ENCODE data around the gene SDC4.

The SDC4 gene

GRCh38 chr20:45343532-45344167 is 4.6 kb downstream of the SDC4 start:
- no peak for DNase-seq (ENCODE audit: low read depth)

GRCh38 chr20:45342855-45343531 is 5.2 kb downstream of the SDC4 start:
- no peak for DNase-seq (ENCODE audit: low read depth)

- peak; percentile 65 for DNase-seq (ENCODE audit: low read depth)
Observed at GRCh38 chr20:45341939-45342854, 6.0 kb downstream of the SDC4 start.

- no peak for DNase-seq (ENCODE audit: low read depth)
Observed at GRCh38 chr20:45341579-45341938, 6.7 kb downstream of the SDC4 start.

- no peak for DNase-seq (ENCODE audit: low read depth)
Observed at GRCh38 chr20:45340951-45341350, 7.3 kb downstream of the SDC4 start.

- DNase-seq (ENCODE audit: low read depth): no peak
Observed at GRCh38 chr20:45340236-45340847, 7.9 kb downstream of the SDC4 start.

- DNase-seq (ENCODE audit: low read depth): no peak
Observed at GRCh38 chr20:45339799-45340198, 8.4 kb downstream of the SDC4 start.

- no peak for DNase-seq (ENCODE audit: low read depth)
Observed at GRCh38 chr20:45339084-45339483, 9.1 kb downstream of the SDC4 start.

GRCh38 chr20:45338121-45339030 is 9.8 kb downstream of the SDC4 start:
- no peak for DNase-seq (ENCODE audit: low read depth)

- peak; percentile 98 for DNase-seq (ENCODE audit: low read depth)
Observed at GRCh38 chr20:45337367-45338120, 10.7 kb downstream of the SDC4 start.

- DNase-seq (ENCODE audit: low read depth): peak; percentile 95
Observed at GRCh38 chr20:45336530-45337366, 11.5 kb downstream of the SDC4 start.

- DNase-seq (ENCODE audit: low read depth): no peak
Observed at GRCh38 chr20:45330476-45330875, 17.7 kb downstream of the SDC4 start.

GRCh38 chr20:45329497-45330319 is 18.5 kb downstream of the SDC4 start:
- DNase-seq (ENCODE audit: low read depth): no peak

GRCh38 chr20:45328451-45328850 is 19.8 kb downstream of the SDC4 start:
- no peak for DNase-seq (ENCODE audit: low read depth)

GRCh38 chr20:45325371-45325770 is 22.9 kb downstream of the SDC4 start:
- DNase-seq (ENCODE audit: low read depth): no peak

- peak; percentile 17 for DNase-seq (ENCODE audit: low read depth)
Observed at GRCh38 chr20:45323731-45324130, 24.5 kb downstream of the SDC4 start.

- peak; percentile 56 for DNase-seq (ENCODE audit: low read depth)
Observed at GRCh38 chr20:45322952-45323383, 25.3 kb downstream of the SDC4 start.

GRCh38 chr20:45320948-45321595 is 27.2 kb downstream of the SDC4 start:
- DNase-seq (ENCODE audit: low read depth): no peak
